HEK293T (cell line): ENCODE measurements around the gene LZIC.

Experiments
- CTCF ChIA-PET: fragments of 350-600 bp; formaldehyde crosslinking; extraction: SDS; loops from one replicate; lab custom pipeline; 2021; ENCODE audit warnings: antibody characterized with exemption, inconsistent platforms; lab: Yijun Ruan, JAX
- POLR2A ChIA-PET: fragments of 350-600 bp; formaldehyde crosslinking; extraction: SDS; loops from one replicate; lab custom pipeline; 2020; ENCODE audit warnings: antibody characterized with exemption, inconsistent platforms; lab: Yijun Ruan, JAX
- DNase-seq: peaks from one replicate; pipeline ENCODE4 v3.0.0; 2012; ENCODE audit warnings: mixed read lengths; ENCODE audit errors: extremely low spot score
- ARNT ChIP-seq: fragments of 450-650 bp; IDR thresholded peaks from 2 replicates; pipeline ENCODE4 v1.6.1; 2017; ENCODE audit warnings: mild to moderate bottlenecking
- BHLHE40 ChIP-seq: fragments of 450-650 bp; IDR thresholded peaks from 2 replicates; pipeline ENCODE4 v1.6.1; 2016; ENCODE audit warnings: mild to moderate bottlenecking, moderate library complexity, borderline replicate concordance
- CTBP1 ChIP-seq: fragments of 450-650 bp; IDR thresholded peaks from 2 replicates; pipeline ENCODE4 v1.6.1; 2016; ENCODE audit warnings: borderline replicate concordance
- ELF4 ChIP-seq: fragments of 450-650 bp; IDR thresholded peaks from 2 replicates; pipeline ENCODE4 v1.6.1; 2017; ENCODE audit warnings: antibody characterized with exemption
- FOXA1 ChIP-seq: fragments of 450-650 bp; IDR thresholded peaks from 2 replicates; pipeline ENCODE4 v1.6.1; 2016; ENCODE audit warnings: mild to moderate bottlenecking
- FOXK2 ChIP-seq: fragments of 450-650 bp; IDR thresholded peaks from 2 replicates; pipeline ENCODE4 v1.6.1; 2016; ENCODE audit warnings: mild to moderate bottlenecking
- FOXM1 ChIP-seq: fragments of 450-650 bp; IDR thresholded peaks from 2 replicates; pipeline ENCODE4 v1.6.1; 2017; ENCODE audit warnings: mild to moderate bottlenecking, borderline replicate concordance
- HDGF ChIP-seq: fragments of 450-650 bp; IDR thresholded peaks from 2 replicates; pipeline ENCODE4 v1.6.1; 2017; ENCODE audit warnings: antibody characterized with exemption, borderline replicate concordance
- L3MBTL2 ChIP-seq: fragments of 450-650 bp; conservative IDR thresholded peaks from 2 replicates; pipeline ENCODE4 v1.6.1; 2016; ENCODE audit warnings: mild to moderate bottlenecking
- LEF1 ChIP-seq: fragments of 450-650 bp; IDR thresholded peaks from 2 replicates; pipeline ENCODE4 v1.6.1; 2017; ENCODE audit warnings: mild to moderate bottlenecking, borderline replicate concordance
- NFRKB ChIP-seq: fragments of 450-650 bp; IDR thresholded peaks from 2 replicates; pipeline ENCODE4 v1.6.1; 2016; ENCODE audit warnings: mild to moderate bottlenecking, moderate library complexity
- PKNOX1 ChIP-seq: fragments of 450-650 bp; IDR thresholded peaks from 2 replicates; pipeline ENCODE4 v1.6.1; 2016
- SP1 ChIP-seq: fragments of 450-650 bp; IDR thresholded peaks from 2 replicates; pipeline ENCODE4 v1.6.1; 2017
- SUZ12 ChIP-seq: fragments of 450-650 bp; IDR thresholded peaks from 2 replicates; pipeline ENCODE4 v1.6.1; 2016; ENCODE audit warnings: mild to moderate bottlenecking
- TARDBP ChIP-seq: fragments of 450-650 bp; IDR thresholded peaks from 2 replicates; pipeline ENCODE4 v1.6.1; 2016
- ZNF384 ChIP-seq: fragments of 450-650 bp; IDR thresholded peaks from 2 replicates; pipeline ENCODE4 v1.6.1; 2016

Gene LZIC

GRCh38 chr1:9942939-9943788, at the start of gene LZIC, which contains the start of gene NMNAT1:
LZIC (minus strand) TSS chr1:9943391; CDS start chr1:9936619, 6,772 bp downstream.
NMNAT1 (plus strand) TSS chr1:9943475; CDS start chr1:9972074, 28,599 bp downstream.
- CTCF ChIA-PET = interaction anchor here (0.6 to 1.7 kb wide), 6 partner anchors 13 to 209 kb away, joined by 3 to 5 read pairs (median 4); no protein-coding TSS in a partner anchor
- TF ChIP-seq L3MBTL2 (peak; percentile 58), TARDBP (no peak), LEF1 (no peak), PKNOX1 (peak; percentile 76), ELF4 (peak; percentile 78), CTBP1 (peak; percentile 88), NFRKB (no peak), FOXK2 (no peak), ARNT (peak; percentile 21; the same call in 1 of the 2 replicates)
- DNase-seq = peak; percentile 94
- POLR2A ChIA-PET = interaction anchor here (0.6 to 2.1 kb wide), 26 partner anchors 8 to 269 kb away, joined by 3 to 38 read pairs (median 4); partner anchors contain the start of genes CTNNBIP1, KIF1B and UBE4B

- no peak for DNase-seq
- POLR2A ChIA-PET = interaction anchor here (1.2 kb wide), 1 partner anchor 32 kb away, joined by 4 read pairs; no protein-coding TSS in a partner anchor
- TF ChIP-seq HDGF (no peak), TARDBP (no peak), FOXM1 (no peak), BHLHE40 (no peak), FOXA1 (no peak), SUZ12 (no peak), L3MBTL2 (no peak), CTBP1 (no peak), SP1 (no peak), ARNT (no peak), FOXK2 (no peak), ZNF384 (no peak), NFRKB (no peak), ELF4 (no peak), PKNOX1 (no peak), LEF1 (no peak)
- CTCF ChIA-PET = no interaction called here
Observed at GRCh38 chr1:9992910-9993309, 49.7 kb upstream of the LZIC start.

- DNase-seq = no peak
- POLR2A ChIA-PET = no interaction called here
- CTCF ChIA-PET = no interaction called here
- TF ChIP-seq FOXM1 (no peak), ZNF384 (no peak), L3MBTL2 (no peak), FOXA1 (no peak), ELF4 (no peak), HDGF (no peak), PKNOX1 (no peak), NFRKB (no peak), BHLHE40 (no peak), ARNT (no peak)
Observed at GRCh38 chr1:9990944-9991343, 47.8 kb upstream of the LZIC start.

GRCh38 chr1:9989773-9990172, 46.6 kb upstream of the LZIC start:
- TF ChIP-seq SUZ12 (no peak), PKNOX1 (no peak), BHLHE40 (no peak), FOXK2 (no peak), L3MBTL2 (no peak), SP1 (no peak)
- ChIA-PET CTCF (interaction anchor here (0.6 kb wide), 1 partner anchor 164 kb away, joined by 3 read pairs; no protein-coding TSS in a partner anchor), POLR2A (interaction anchor here (0.7 kb wide), 1 partner anchor 11 kb away, joined by 3 read pairs; no protein-coding TSS in a partner anchor)
- DNase-seq = no peak

GRCh38 chr1:9985001-9985400, 41.8 kb upstream of the LZIC start:
- CTCF ChIA-PET = no interaction called here
- DNase-seq = no peak
- TF ChIP-seq FOXA1 (no peak), L3MBTL2 (no peak), SUZ12 (no peak), ARNT (no peak), NFRKB (no peak)
- POLR2A ChIA-PET = no interaction called here

- TF ChIP-seq LEF1 = no peak
- no peak for TF ChIP-seq L3MBTL2
- TF ChIP-seq TARDBP = no peak
Observed at GRCh38 chr1:9984253-9984652, 41.1 kb upstream of the LZIC start.

More at GRCh38 chr1:9984253-9984652, 41.1 kb upstream of the LZIC start:
- POLR2A ChIA-PET = no interaction called here
- CTCF ChIA-PET = no interaction called here
- no peak for DNase-seq
